Naive thymus-derived CD8-positive, alpha-beta T cell (primary cell): ENCODE measurements around the gene TMEM40. TPM values are rescaled to one million over a fixed set of nuclear protein-coding genes. Genes with fewer than 3 reads are reported as not detected.

Experiments used
- ATAC-seq, 2 donors: fragments of 150-1000 bp; cut with Tn5 transposase in 1 of 2; sonication (Bioruptor Pico), chemical (Tn5 transposase) in 1 of 2; 1 replicate in 1 of 2; 2 replicates in 1 of 2; pipeline ENCODE4 v1.10.0; 2021; ENCODE audit warnings: mild to moderate bottlenecking in 2 of 2, moderate library complexity in 2 of 2
- POLR2A ChIA-PET: fragments of 350-600 bp; sonication (Branson Sonifier 250); formaldehyde crosslinking; loops from one replicate; lab custom pipeline; 2021; ENCODE audit warnings: antibody characterized with exemption; lab: Charles Lee
- DNase-seq, 10 donors: peaks; one replicate each; pipeline versions ENCODE4 v3.0.0 to v3.0.0-alpha.2; 2020 to 2022
- H3K27ac Mint-ChIP-seq, 10 donors: one replicate each; pipeline ENCODE4 v1.8.0; 2020 to 2022; ENCODE audit warnings: mild to moderate bottlenecking in 10 of 10, mixed read lengths in 10 of 10, moderate library complexity in 4 of 10, inconsistent platforms in 1 of 10
- H3K27me3 Mint-ChIP-seq, 5 donors: one replicate each; pipeline ENCODE4 v1.8.0; 2021 to 2022; ENCODE audit warnings: mixed read lengths in 5 of 5
- H3K36me3 Mint-ChIP-seq, 3 donors: one replicate each; pipeline ENCODE4 v1.8.0; 2020 to 2022; ENCODE audit warnings: mixed read lengths in 3 of 3, mild to moderate bottlenecking in 2 of 3, inconsistent platforms in 1 of 3
- H3K4me1 Mint-ChIP-seq, 4 donors: one replicate each; pipeline ENCODE4 v1.8.0; 2021 to 2022; ENCODE audit warnings: mixed read lengths in 4 of 4
- H3K4me3 Mint-ChIP-seq, 10 donors: one replicate each; pipeline ENCODE4 v1.8.0; 2020 to 2022; ENCODE audit warnings: mild to moderate bottlenecking in 10 of 10, mixed read lengths in 10 of 10, moderate library complexity in 6 of 10, inconsistent platforms in 1 of 10
- H3K9me3 Mint-ChIP-seq, 9 donors: one replicate each; pipeline ENCODE4 v1.8.0; 2020 to 2022; ENCODE audit warnings: mixed read lengths in 9 of 9, mild to moderate bottlenecking in 3 of 9, inconsistent platforms in 1 of 9, moderate library complexity in 1 of 9
- polyA plus RNA-seq, 3 donors: library from polyadenylated mRNA; unstranded; fragments of 300-500 nt; fragmentation: Illumina TruSeq; gene quantifications; one replicate each; pipeline ENCODE4 v1.2.3, GENCODE V29; 2021
- total RNA-seq, 8 experiments: library from RNA in 2 of 8; stranded (reverse) in 2 of 8; gene quantifications; one replicate each; pipeline ENCODE4 v1.2.3 and lab custom pipeline; 2021 to 2026

The TMEM40 gene
- total and polyA plus RNA-seq, 5 experiments from 2014 or later = not detected

DNA sequence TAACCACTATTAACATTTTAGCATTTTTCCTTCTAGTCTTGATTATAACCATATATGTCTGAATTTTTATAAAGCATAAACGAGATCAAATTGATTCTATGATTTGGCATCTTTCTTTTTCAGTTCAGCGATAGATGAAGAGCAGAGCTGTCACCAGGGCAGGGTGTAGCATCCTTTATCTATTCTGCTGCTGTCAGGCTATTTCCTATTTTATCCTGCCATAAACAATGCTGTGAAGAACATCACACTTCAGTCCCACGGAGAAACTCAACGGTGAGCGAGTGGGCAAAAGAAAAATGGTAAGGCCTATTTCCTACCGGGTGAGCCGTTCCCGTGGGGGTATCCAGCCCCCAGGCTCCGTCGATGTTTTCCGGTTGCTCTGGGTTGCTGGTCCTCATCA lies 15.5 kb downstream of the TMEM40 start:
- no peak for ATAC-seq
- peaks cover 1 to 18% (median 13%) of the 10 kb centered on the region in 5 donors for H3K27me3 Mint-ChIP-seq

DNA sequence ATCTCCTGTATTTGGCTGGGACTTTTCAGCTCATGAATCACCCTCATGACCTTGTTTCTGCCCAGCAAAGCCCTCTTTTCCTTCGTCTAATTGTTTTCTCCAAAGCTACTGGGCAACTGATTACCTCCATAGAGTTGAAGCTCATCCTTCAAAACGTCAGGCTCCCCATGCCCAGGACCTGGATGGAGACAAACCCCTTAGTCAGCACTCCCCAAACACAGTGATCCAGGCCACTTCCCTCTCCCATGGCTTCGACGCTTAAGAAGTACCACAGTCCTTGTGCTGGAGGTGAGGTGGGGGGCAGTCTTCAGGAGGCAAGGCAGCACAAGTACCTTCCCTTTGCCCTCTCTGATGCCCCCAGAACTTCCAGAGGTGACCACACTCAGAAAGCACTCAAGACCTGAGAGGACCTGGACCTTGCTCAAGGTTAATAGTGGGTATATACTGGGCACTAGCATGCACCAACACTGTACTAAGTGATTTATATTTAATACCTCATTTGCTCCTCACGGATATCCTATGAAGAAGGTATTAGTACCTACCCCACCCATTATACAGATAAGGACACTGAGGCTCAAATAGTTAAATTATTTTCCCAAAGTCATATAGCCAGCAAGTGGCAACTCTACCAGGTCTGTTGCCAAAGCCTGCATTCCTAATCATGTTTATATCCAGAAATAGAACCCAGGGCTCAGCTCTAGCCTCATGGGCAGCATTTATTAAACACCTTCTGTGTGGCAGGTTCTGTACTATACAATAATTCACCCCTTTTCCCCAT lies 16.5 kb downstream of the TMEM40 start:
- Mint-ChIP-seq H3K27ac (peak overlapping the region in 1 of 10 donors; percentile 62), H3K4me3 (no peak overlapping the region), H3K27me3 (peaks cover 1 to 18% (median 8%) of the 10 kb centered on the region in 5 donors), H3K4me1 (no peaks in the 10 kb centered on the region), H3K9me3 (no peaks in the 10 kb centered on the region), H3K36me3 (no peaks in the 10 kb centered on the region)
- ATAC-seq (no peak), DNase-seq (no peak)
- POLR2A ChIA-PET = no interaction called here

More for the DNA sequence above, 15.5 kb downstream of the TMEM40 start:
- Mint-ChIP-seq H3K4me3 (no peak overlapping the region), H3K9me3 (no peaks in the 10 kb centered on the region), H3K4me1 (no peaks in the 10 kb centered on the region), H3K36me3 (no peaks in the 10 kb centered on the region), H3K27ac (no peak overlapping the region)
- no peak for DNase-seq
- POLR2A ChIA-PET = no interaction called here

- Mint-ChIP-seq H3K27ac (no peak overlapping the region), H3K4me1 (no peaks in the 10 kb centered on the region), H3K27me3 (peaks cover 0 to 18% (median 4%) of the 10 kb centered on the region in 5 donors), H3K36me3 (no peaks in the 10 kb centered on the region), H3K9me3 (no peaks in the 10 kb centered on the region), H3K4me3 (no peak overlapping the region)
- POLR2A ChIA-PET = interaction anchor here (0.7 kb wide), 1 partner anchor 19 kb away, joined by 3 read pairs; no protein-coding TSS in a partner anchor
- ATAC-seq (no peak), DNase-seq (no peak)
Measured at GRCh38 chr3:12741209-12741608, 17.9 kb downstream of the TMEM40 start.

GRCh38 chr3:12737833-12738232 lies 21.2 kb downstream of the TMEM40 start:
- POLR2A ChIA-PET = no interaction called here
- Mint-ChIP-seq H3K4me1 (no peaks in the 10 kb centered on the region), H3K27ac (no peak overlapping the region), H3K27me3 (peaks cover 0 to 12% (median 4%) of the 10 kb centered on the region in 5 donors), H3K4me3 (no peak overlapping the region), H3K9me3 (no peaks in the 10 kb centered on the region), H3K36me3 (no peaks in the 10 kb centered on the region)
- DNase-seq (no peak), ATAC-seq (no peak)

- Mint-ChIP-seq H3K27me3 (peaks cover 0 to 12% (median 3%) of the 10 kb centered on the region in 5 donors), H3K4me3 (no peak overlapping the region), H3K9me3 (no peaks in the 10 kb centered on the region), H3K4me1 (no peaks in the 10 kb centered on the region), H3K27ac (no peak overlapping the region), H3K36me3 (no peaks in the 10 kb centered on the region)
- POLR2A ChIA-PET = interaction anchor here (0.7 kb wide), 1 partner anchor 21 kb away, joined by 4 read pairs; no protein-coding TSS in a partner anchor
- ATAC-seq (no peak), DNase-seq (no peak)
Measured at GRCh38 chr3:12737319-12737718, 21.7 kb downstream of the TMEM40 start.

DNA sequence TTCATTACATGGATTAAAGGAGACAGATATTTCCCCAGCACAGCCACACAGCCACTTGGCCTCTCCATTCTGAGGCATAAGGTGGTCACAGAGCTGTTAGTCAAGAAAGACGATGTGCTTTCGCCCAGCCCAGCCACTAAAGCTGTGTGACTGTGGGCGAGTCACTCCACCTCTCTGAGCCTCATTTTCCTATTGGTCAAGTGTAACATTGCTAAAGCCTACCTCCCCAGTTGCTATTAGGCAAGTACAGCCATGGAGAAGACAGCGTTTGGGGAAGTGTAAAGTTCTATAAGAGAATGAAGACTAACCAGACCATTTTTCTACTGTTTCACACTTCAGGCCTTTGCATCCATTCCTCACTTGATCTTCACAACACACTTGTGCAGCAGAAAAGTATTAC lies 24.1 kb downstream of the TMEM40 start:
- peaks cover 0 to 11% (median 0%) of the 10 kb centered on the region in 5 donors for H3K27me3 Mint-ChIP-seq
- no peaks in the 10 kb centered on the region for H3K9me3 Mint-ChIP-seq
- ATAC-seq (no peak), DNase-seq (no peak)
- POLR2A ChIA-PET = no interaction called here
- no peak overlapping the region for H3K4me3 Mint-ChIP-seq
- H3K4me1 Mint-ChIP-seq = peaks cover 0 to 2% (median 0%) of the 10 kb centered on the region in 4 donors
- H3K27ac Mint-ChIP-seq = no peak overlapping the region
- no peaks in the 10 kb centered on the region for H3K36me3 Mint-ChIP-seq

GRCh38 chr3:12733566-12733965 lies 25.5 kb downstream of the TMEM40 start:
- Mint-ChIP-seq H3K36me3 (no peaks in the 10 kb centered on the region), H3K9me3 (no peaks in the 10 kb centered on the region), H3K4me1 (peaks cover 0 to 2% (median under 1%) of the 10 kb centered on the region in 4 donors), H3K27me3 (peaks cover 0 to 11% (median 1%) of the 10 kb centered on the region in 5 donors), H3K27ac (no peak overlapping the region), H3K4me3 (no peak overlapping the region)
- POLR2A ChIA-PET = no interaction called here
- DNase-seq (no peak), ATAC-seq (no peak)

DNA sequence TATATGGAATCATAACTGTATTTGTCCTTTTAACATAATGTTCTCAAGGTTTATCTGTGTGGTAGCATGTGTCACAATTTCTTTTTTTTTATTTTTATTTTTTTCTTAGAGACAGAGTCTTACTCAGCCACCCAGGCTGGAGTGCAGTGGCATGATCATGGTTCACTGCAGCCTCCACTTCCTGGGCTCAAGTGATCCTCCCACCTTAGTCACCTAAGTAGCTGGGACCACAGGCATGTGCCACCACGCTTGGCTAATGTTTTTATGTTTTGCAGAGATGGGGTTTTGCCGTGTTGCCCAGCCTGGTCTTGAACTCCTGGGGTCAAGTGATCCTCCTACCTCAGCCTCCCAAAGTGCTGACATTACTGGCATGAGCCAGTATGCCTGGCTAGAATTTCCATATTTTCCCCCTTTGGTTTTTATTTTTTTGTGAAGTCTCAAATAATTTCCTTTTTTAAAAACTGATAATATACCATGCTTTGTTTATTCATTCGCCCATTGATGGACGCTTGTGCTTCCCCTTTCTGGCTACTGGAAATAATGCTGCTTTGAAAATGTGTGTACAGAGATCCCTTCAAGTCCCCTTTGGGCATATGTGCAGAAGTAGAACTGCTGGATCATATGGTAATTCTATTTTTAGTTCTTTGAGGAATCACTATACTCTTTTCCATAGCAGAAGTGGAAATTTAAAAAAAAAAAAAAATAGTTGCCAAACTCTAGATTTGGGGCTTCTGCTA lies 28.4 kb downstream of the TMEM40 start:
- POLR2A ChIA-PET = no interaction called here
- no peak overlapping the region for H3K27ac Mint-ChIP-seq
- no peak for DNase-seq
- no peak for ATAC-seq
- no peak overlapping the region for H3K4me3 Mint-ChIP-seq
- no peaks in the 10 kb centered on the region for H3K9me3 Mint-ChIP-seq
- H3K27me3 Mint-ChIP-seq = peaks cover 0 to 11% (median 1%) of the 10 kb centered on the region in 5 donors
- peaks cover 0 to 2% (median under 1%) of the 10 kb centered on the region in 4 donors for H3K4me1 Mint-ChIP-seq
- no peaks in the 10 kb centered on the region for H3K36me3 Mint-ChIP-seq

DNA sequence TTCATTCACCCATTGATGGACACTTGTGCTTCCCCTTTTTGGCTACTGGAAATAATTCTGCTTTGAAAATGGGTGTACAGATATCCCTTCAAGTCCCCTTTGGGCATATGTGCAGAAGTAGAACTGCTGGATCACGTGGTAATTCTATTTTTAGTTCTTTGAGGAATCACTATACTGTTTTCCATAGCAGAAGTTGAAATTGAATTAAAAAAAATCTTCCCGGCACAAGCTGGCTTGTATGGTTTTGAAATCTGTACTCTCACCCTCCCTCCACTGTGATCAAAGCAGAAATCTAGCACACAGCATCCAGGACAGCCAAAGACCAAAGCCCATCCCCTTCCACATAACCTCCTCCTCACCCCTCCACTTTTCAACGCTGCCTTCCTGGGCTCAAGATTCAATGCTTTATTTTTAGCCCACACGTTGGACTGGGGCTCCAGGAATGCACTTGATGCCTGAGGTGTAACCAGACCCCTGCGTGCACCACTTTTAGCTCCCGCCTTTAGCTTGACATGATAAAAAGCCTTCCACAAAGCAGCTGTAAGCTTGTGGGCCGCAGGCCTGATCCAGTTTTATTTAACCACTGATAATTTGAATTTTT lies 29.9 kb downstream of the TMEM40 start:
- peaks cover 0 to 11% (median 1%) of the 10 kb centered on the region in 5 donors for H3K27me3 Mint-ChIP-seq

GRCh38 chr3:12727937-12728336 lies 31.1 kb downstream of the TMEM40 start:
- H3K27ac Mint-ChIP-seq = no peak overlapping the region
- no peak for DNase-seq
- peaks cover 0 to 9% (median 1%) of the 10 kb centered on the region in 5 donors for H3K27me3 Mint-ChIP-seq
- H3K4me3 Mint-ChIP-seq = no peak overlapping the region
- peaks cover 0 to 2% (median under 1%) of the 10 kb centered on the region in 4 donors for H3K4me1 Mint-ChIP-seq
- ATAC-seq = no peak
- no peaks in the 10 kb centered on the region for H3K36me3 Mint-ChIP-seq
- POLR2A ChIA-PET = interaction anchor here (0.6 kb wide), 1 partner anchor 16 kb away, joined by 4 read pairs; no protein-coding TSS in a partner anchor
- H3K9me3 Mint-ChIP-seq = peaks cover 0 to 5% (median 0%) of the 10 kb centered on the region in 9 donors

More for the DNA sequence above, 29.9 kb downstream of the TMEM40 start:
- Mint-ChIP-seq H3K36me3 (no peaks in the 10 kb centered on the region), H3K4me3 (no peak overlapping the region), H3K4me1 (peaks cover 0 to 2% (median under 1%) of the 10 kb centered on the region in 4 donors), H3K9me3 (peaks cover 0 to 5% (median 0%) of the 10 kb centered on the region in 9 donors), H3K27ac (no peak overlapping the region)
- ATAC-seq = no peak
- POLR2A ChIA-PET = no interaction called here
- no peak for DNase-seq

GRCh38 chr3:12727481-12727880 lies 31.6 kb downstream of the TMEM40 start:
- H3K4me3 Mint-ChIP-seq = no peak overlapping the region
- no peaks in the 10 kb centered on the region for H3K36me3 Mint-ChIP-seq
- H3K27me3 Mint-ChIP-seq = peaks cover 0 to 4% (median 1%) of the 10 kb centered on the region in 5 donors
- H3K27ac Mint-ChIP-seq = no peak overlapping the region
- POLR2A ChIA-PET = interaction anchor here (0.6 kb wide), 1 partner anchor 16 kb away, joined by 4 read pairs; no protein-coding TSS in a partner anchor
- no peak for ATAC-seq
- peaks cover 0 to 2% (median under 1%) of the 10 kb centered on the region in 4 donors for H3K4me1 Mint-ChIP-seq
- DNase-seq = no peak
- H3K9me3 Mint-ChIP-seq = peaks cover 0 to 5% (median 0%) of the 10 kb centered on the region in 9 donors

DNA sequence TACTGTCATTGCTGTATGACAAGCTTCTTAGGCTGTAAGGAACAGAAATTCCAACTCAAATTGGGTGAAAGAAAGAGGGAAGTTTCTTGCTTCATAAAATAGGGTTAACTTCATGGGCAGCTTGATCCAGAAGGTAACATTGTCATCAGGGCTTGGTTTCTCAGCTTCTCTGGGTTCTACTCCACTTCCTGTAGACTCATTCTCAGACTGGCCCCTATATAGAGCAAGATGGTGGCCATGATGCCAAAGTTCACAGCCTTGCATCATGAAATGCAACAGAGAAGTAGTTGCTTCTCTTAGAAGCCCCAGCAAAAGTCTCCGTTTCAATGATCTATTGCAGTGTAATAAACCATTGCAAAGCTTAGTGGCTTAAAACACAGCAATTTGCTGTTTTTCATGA lies 33.6 kb downstream of the TMEM40 start:
- Mint-ChIP-seq H3K27me3 (peaks cover 0 to 3% (median 0%) of the 10 kb centered on the region in 5 donors), H3K4me1 (peaks cover 0 to 3% (median 2%) of the 10 kb centered on the region in 4 donors), H3K27ac (no peak overlapping the region), H3K36me3 (no peaks in the 10 kb centered on the region), H3K9me3 (peaks cover 0 to 5% (median 0%) of the 10 kb centered on the region in 9 donors), H3K4me3 (no peak overlapping the region)
- POLR2A ChIA-PET = no interaction called here
- DNase-seq (no peak), ATAC-seq (no peak)
